ENCODE results near the gene FJX1. TPM values are rescaled to one million over a fixed set of nuclear protein-coding genes. Genes with fewer than 3 reads are reported as not detected.
"Not testable (repeated sequence)": the region's sequence is repeated elsewhere in the genome, so short reads cannot be mapped to it uniquely, and the experiment has no call there.

The FJX1 gene
- total RNA-seq, 1 donor from 2014 or later, result 9.2 TPM

DNA sequence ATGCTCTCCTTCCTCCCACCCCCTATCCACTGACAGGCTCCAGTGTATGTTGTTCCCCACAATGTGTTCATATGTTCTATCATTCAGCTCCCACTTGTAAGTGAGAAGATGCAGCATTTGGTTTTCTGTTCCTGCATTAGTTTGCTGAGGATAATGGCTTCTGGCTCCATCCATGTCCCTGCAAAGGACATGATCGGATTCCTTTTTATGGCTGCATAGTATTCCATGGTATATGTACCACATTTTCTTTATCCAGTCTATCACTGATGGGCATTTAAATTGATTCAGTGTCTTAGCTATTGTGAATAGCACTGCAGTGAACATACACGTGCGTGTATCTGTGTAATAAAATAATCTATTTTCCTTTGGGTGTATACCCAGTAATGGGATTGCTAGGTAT lies 50.1 kb downstream of the FJX1 start:
- not testable (repeated sequence) for DNase-seq

Other genes starting within 250 kb of the FJX1 start
- gene SLC1A2, start 198.9 kb upstream of the FJX1 start, total RNA-seq, result 2.2 TPM
- 63.2 TPM for gene PAMR1, start 92.8 kb upstream of the FJX1 start, total RNA-seq
- gene TRIM44, start 44.3 kb downstream of the FJX1 start, total RNA-seq, result 15.5 TPM

All from tongue (tissue), 2 donors.